A549 (cell line): Measurements from ENCODE around the gene KREMEN1.

Source experiments
- BHLHE40 ChIP-seq: IDR thresholded peaks from 2 replicates; pipeline ENCODE4 v1.6.1; 2012; ENCODE audit warnings: low read depth, low read length, inconsistent platforms
- CHD4 ChIP-seq: fragments of 200-600 bp; sonication (generic); IDR thresholded peaks from 2 replicates; pipeline ENCODE4 v1.6.1; 2016; ENCODE audit warnings: antibody characterized with exemption, mild to moderate bottlenecking, borderline replicate concordance
- FOXS1 ChIP-seq: fragments of 250-450 bp; sonication (Bioruptor Pico); IDR thresholded peaks from 2 replicates; pipeline ENCODE4 v1.5.0; 2020; ENCODE audit warnings: mild to moderate bottlenecking, moderate library complexity
- HDAC2 ChIP-seq: fragments of 200-600 bp; sonication (generic); IDR thresholded peaks from 2 replicates; pipeline ENCODE4 v1.6.1; 2016
- MAZ ChIP-seq: fragments of 150-350 bp; IDR thresholded peaks from 2 replicates; pipeline ENCODE4 v1.6.1; 2014; ENCODE audit warnings: antibody characterized with exemption, low read depth, low read length, borderline replicate concordance
- POLR2A ChIP-seq: IDR thresholded peaks from 2 replicates; pipeline ENCODE4 v1.6.1; 2012; ENCODE audit warnings: mild to moderate bottlenecking, low read length
- RFX5 ChIP-seq: fragments of 450-650 bp; IDR thresholded peaks from 2 replicates; pipeline ENCODE4 v1.7.1; 2014; ENCODE audit warnings: antibody characterized with exemption, mild to moderate bottlenecking, moderate library complexity
- TF ChIP-seq, protein P1 (sequence below): IDR thresholded peaks from 2 replicates; pipeline ENCODE4 v1.6.1; 2012
- TF ChIP-seq, protein P2 (sequence below): fragments of >200 bp; sonication (Bioruptor Twin); formaldehyde crosslinking; IDR thresholded peaks from 3 replicates; pipeline ENCODE4 v1.5.1; 2016

DNA sequence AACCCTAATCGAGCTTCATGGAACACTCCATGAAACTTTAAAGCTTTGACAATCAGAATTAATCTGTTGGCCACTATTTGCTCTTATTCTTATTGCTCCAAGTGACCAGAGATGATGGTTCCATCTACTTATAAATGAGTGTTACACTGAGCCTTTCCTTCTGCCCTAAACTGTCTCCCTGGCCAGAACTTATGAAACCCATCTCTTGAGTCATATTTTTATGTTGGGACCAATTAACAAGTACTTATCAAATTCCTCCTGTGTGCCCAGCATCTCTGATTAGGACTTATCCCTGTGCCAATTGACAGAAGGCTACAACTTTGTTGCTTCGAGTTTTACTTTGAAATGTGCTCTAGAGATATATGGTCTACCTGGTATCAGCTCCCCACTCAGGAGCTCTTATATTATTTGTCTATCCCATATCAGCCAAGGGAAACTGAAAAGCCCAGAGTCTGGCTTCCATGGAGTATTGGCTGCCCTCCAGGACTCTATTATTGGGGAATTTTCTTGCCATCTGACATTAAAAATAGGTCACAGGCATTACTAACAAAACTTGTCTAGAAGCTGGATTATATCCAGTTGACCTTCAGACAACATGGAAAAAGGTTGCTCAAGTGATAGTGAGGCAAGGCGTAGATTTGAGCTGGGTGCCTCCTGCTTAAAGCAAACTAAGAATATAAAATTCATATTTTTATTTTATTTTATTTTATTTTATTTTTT lies 8.8 kb downstream of the KREMEN1 start:
- no peak for TF ChIP-seq FOXS1 (CRISPR knock-in tag)
- TF ChIP-seq, protein P1, sequence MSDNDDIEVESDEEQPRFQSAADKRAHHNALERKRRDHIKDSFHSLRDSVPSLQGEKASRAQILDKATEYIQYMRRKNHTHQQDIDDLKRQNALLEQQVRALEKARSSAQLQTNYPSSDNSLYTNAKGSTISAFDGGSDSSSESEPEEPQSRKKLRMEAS = no peak
- TF ChIP-seq POLR2A = no peak
- no peak for TF ChIP-seq MAZ
- TF ChIP-seq, protein P2, sequence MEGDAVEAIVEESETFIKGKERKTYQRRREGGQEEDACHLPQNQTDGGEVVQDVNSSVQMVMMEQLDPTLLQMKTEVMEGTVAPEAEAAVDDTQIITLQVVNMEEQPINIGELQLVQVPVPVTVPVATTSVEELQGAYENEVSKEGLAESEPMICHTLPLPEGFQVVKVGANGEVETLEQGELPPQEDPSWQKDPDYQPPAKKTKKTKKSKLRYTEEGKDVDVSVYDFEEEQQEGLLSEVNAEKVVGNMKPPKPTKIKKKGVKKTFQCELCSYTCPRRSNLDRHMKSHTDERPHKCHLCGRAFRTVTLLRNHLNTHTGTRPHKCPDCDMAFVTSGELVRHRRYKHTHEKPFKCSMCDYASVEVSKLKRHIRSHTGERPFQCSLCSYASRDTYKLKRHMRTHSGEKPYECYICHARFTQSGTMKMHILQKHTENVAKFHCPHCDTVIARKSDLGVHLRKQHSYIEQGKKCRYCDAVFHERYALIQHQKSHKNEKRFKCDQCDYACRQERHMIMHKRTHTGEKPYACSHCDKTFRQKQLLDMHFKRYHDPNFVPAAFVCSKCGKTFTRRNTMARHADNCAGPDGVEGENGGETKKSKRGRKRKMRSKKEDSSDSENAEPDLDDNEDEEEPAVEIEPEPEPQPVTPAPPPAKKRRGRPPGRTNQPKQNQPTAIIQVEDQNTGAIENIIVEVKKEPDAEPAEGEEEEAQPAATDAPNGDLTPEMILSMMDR = no peak
- TF ChIP-seq CHD4 = no peak
- TF ChIP-seq BHLHE40 = no peak
- no peak for TF ChIP-seq RFX5
- TF ChIP-seq HDAC2 = no peak
